Measurements from ENCODE around the gene RASGRF1. TPM values are rescaled to one million over a fixed set of nuclear protein-coding genes. Genes with fewer than 3 reads are reported as not detected.

Gene RASGRF1
- total and polyA plus RNA-seq, 2 donors (not counting 1 experiment from before 2014, with no cell fraction given) = 1.0 to 9.4 TPM

- 77% methylated on average over 4 of the region's 6 CpGs for WGBS (ENCODE audit: insufficient coverage)
- ATAC-seq (ENCODE audit: low read depth) (no peak), DNase-seq (no peak)
- H3K27me3 Mint-ChIP-seq = peaks cover 26% of the 10 kb centered on the region
- no peak overlapping the region for H3K4me2 ChIP-seq (replicated peaks; ENCODE audit: low read depth, low read length, poor library complexity, severe bottlenecking)
- H3K27me3 ChIP-seq (replicated peaks in 1 of 4; ENCODE audit: control extremely low read depth in 1 of 4, control insufficient read depth in 3 of 4, insufficient read depth in 4 of 4, low read length in 3 of 4) = peaks cover 0 to 15% (median 0%) of the 10 kb centered on the region in 4 experiments
- no peak overlapping the region for H3K9ac ChIP-seq (ENCODE audit: low read length)
- peaks cover 9 to 10% of the 10 kb centered on the region in 2 donors for H3K4me1 ChIP-seq (ENCODE audit: control insufficient read depth in 2 of 2, insufficient read depth in 2 of 2, low read length in 2 of 2)
- H2AFZ ChIP-seq (ENCODE audit: insufficient read depth, low read depth, low read length, poor library complexity, severe bottlenecking) = no peak overlapping the region
- no peak overlapping the region for H3K27ac Mint-ChIP-seq
- no peaks in the 10 kb centered on the region for H3K9me3 Mint-ChIP-seq (ENCODE audit: insufficient read depth)
- H3K79me2 ChIP-seq (ENCODE audit: control insufficient read depth, insufficient read depth, low read length) = no peaks in the 10 kb centered on the region
- TF ChIP-seq EZH2 (IDR thresholded peaks at IDR 0.05; ENCODE audit: borderline replicate concordance, insufficient read depth, low read depth, low read length, poor library complexity, severe bottlenecking) = no peak
- no peak for TF ChIP-seq CTCF (IDR thresholded peaks at IDR 0.05)
- H3K36me3 ChIP-seq (replicated peaks in 1 of 2; ENCODE audit: control extremely low read depth in 1 of 2, control insufficient read depth in 1 of 2, extremely low read depth in 1 of 2, insufficient read depth in 2 of 2, low read length in 1 of 2) = no peaks in the 10 kb centered on the region
- ChIA-PET POLR2A (no interaction called here), CTCF (interaction anchor here (1.0 kb wide), 1 partner anchor 23 kb away, joined by 3 read pairs; no protein-coding TSS in a partner anchor)
- no peak overlapping the region for H3K27ac ChIP-seq (ENCODE audit: low read length in 2 of 2)
- intact Hi-C loops (cut with micrococcal nuclease) = no loop called here
- no peak overlapping the region for H3K4me3 ChIP-seq (ENCODE audit: control extremely low read depth in 1 of 5, extremely low read depth in 1 of 5, insufficient read depth in 1 of 5, low read depth in 2 of 5, low read length in 4 of 5)
- no peak overlapping the region for H3K4me3 Mint-ChIP-seq
- H4K20me1 ChIP-seq (ENCODE audit: control insufficient read depth, insufficient read depth, low read length, poor library complexity, severe bottlenecking) = no peaks in the 10 kb centered on the region
- H3K9me3 ChIP-seq (ENCODE audit: control extremely low read depth in 1 of 3, control insufficient read depth in 2 of 3, insufficient read depth in 1 of 3, low read length in 2 of 3) = peaks cover 0 to 16% (median 0%) of the 10 kb centered on the region in 3 donors
- peaks cover 14% of the 10 kb centered on the region for H3K4me1 Mint-ChIP-seq
Measured at GRCh38 chr15:79082363-79083070, 8.1 kb downstream of the RASGRF1 start.

GRCh38 chr15:79078763-79079410 lies 11.7 kb downstream of the RASGRF1 start:
- Histone ChIP-seq H3K27me3 (replicated peaks in 1 of 4; ENCODE audit: control extremely low read depth in 1 of 4, control insufficient read depth in 3 of 4, insufficient read depth in 4 of 4, low read length in 3 of 4) (peaks cover 0 to 5% (median 0%) of the 10 kb centered on the region in 4 experiments), H3K4me1 (ENCODE audit: control insufficient read depth in 2 of 2, insufficient read depth in 2 of 2, low read length in 2 of 2) (peaks cover 9 to 10% of the 10 kb centered on the region in 2 donors), H3K79me2 (ENCODE audit: control insufficient read depth, insufficient read depth, low read length) (no peaks in the 10 kb centered on the region), H3K4me2 (replicated peaks; ENCODE audit: low read depth, low read length, poor library complexity, severe bottlenecking) (peak overlapping the region; percentile 53), H3K27ac (ENCODE audit: low read length in 2 of 2) (no peak overlapping the region), H3K4me3 (ENCODE audit: control extremely low read depth in 1 of 5, extremely low read depth in 1 of 5, insufficient read depth in 1 of 5, low read depth in 2 of 5, low read length in 4 of 5) (peak overlapping the region in 2 of 5 experiments; percentile 11 to 25), H3K9ac (ENCODE audit: low read length) (no peak overlapping the region), H2AFZ (ENCODE audit: insufficient read depth, low read depth, low read length, poor library complexity, severe bottlenecking) (peak overlapping the region; percentile 70), H3K36me3 (replicated peaks in 1 of 2; ENCODE audit: control extremely low read depth in 1 of 2, control insufficient read depth in 1 of 2, extremely low read depth in 1 of 2, insufficient read depth in 2 of 2, low read length in 1 of 2) (no peaks in the 10 kb centered on the region), H4K20me1 (ENCODE audit: control insufficient read depth, insufficient read depth, low read length, poor library complexity, severe bottlenecking) (no peaks in the 10 kb centered on the region), H3K9me3 (ENCODE audit: control extremely low read depth in 1 of 3, control insufficient read depth in 2 of 3, insufficient read depth in 1 of 3, low read length in 2 of 3) (peaks cover 0 to 16% (median 0%) of the 10 kb centered on the region in 3 donors)
- peaks cover 14% of the 10 kb centered on the region for H3K4me1 Mint-ChIP-seq
- peaks cover 8% of the 10 kb centered on the region for H3K27me3 Mint-ChIP-seq
- H3K4me3 Mint-ChIP-seq = peak overlapping the region; percentile 44
- TF ChIP-seq CTCF (IDR thresholded peaks at IDR 0.05) = no peak
- TF ChIP-seq EZH2 (IDR thresholded peaks at IDR 0.05; ENCODE audit: borderline replicate concordance, insufficient read depth, low read depth, low read length, poor library complexity, severe bottlenecking) = no peak
- H3K9me3 Mint-ChIP-seq (ENCODE audit: insufficient read depth) = no peaks in the 10 kb centered on the region
- WGBS (ENCODE audit: insufficient coverage) = 54% methylated on average over 7 of the region's 11 CpGs
- peak overlapping the region; percentile 86 for H3K27ac Mint-ChIP-seq
- ChIA-PET CTCF (interaction anchor here (0.7 kb wide), 1 partner anchor 371 kb away, joined by 4 read pairs; no protein-coding TSS in a partner anchor), POLR2A (interaction anchor here (0.5 kb wide), 1 partner anchor 170 kb away, joined by 3 read pairs; no protein-coding TSS in a partner anchor)
- peak; percentile 53 for DNase-seq
- intact Hi-C loops (cut with micrococcal nuclease) = no loop called here
- peak; percentile 74 for ATAC-seq (ENCODE audit: low read depth)

All from B cell (primary cell).